Panc1 (cell line): Measurements from ENCODE around the gene TMEM14C.

Experiments
- CTCF ChIP-seq: fragments of 450-650 bp; IDR thresholded peaks from 2 replicates; pipeline ENCODE4 v1.5.1; 2017; ENCODE audit warnings: mild to moderate bottlenecking
- POLR2AphosphoS5 ChIP-seq: IDR thresholded peaks from 2 replicates; pipeline ENCODE4 v1.6.1; 2012; ENCODE audit warnings: mild to moderate bottlenecking, low read depth, low read length, moderate library complexity
- REST ChIP-seq, 2 experiments: IDR thresholded peaks; 2 replicates each; pipeline ENCODE4 v1.6.1; 2011 to 2012; ENCODE audit warnings: low read depth in 2 of 2, control low read depth in 1 of 2, low read length in 1 of 2, mild to moderate bottlenecking in 1 of 2, moderate library complexity in 1 of 2; ENCODE audit not compliant: insufficient read depth in 1 of 2
- SIN3A ChIP-seq: IDR thresholded peaks from 2 replicates; pipeline ENCODE4 v1.6.1; 2012; ENCODE audit warnings: low read depth, mild to moderate bottlenecking, low read length, moderate library complexity, borderline replicate concordance; ENCODE audit not compliant: insufficient read depth
- TCF7L2 ChIP-seq: IDR thresholded peaks from 2 replicates; pipeline ENCODE4 v1.6.1; 2011; ENCODE audit warnings: mild to moderate bottlenecking, low read depth, low read length, inconsistent platforms

- TF ChIP-seq CTCF: no peak
- TF ChIP-seq TCF7L2: no peak; the same call in 1 of the 2 replicates
- TF ChIP-seq POLR2AphosphoS5: peak; percentile 93
- peak; percentile 76; the same call in 1 of the 2 replicates for TF ChIP-seq SIN3A
- no peak for TF ChIP-seq REST (IDR thresholded peaks at IDR 0.05; ENCODE audit: insufficient read depth in 1 of 2, low read depth in 2 of 2, low read length in 1 of 2)
Observed at GRCh38 chr6:10722820-10723566, at the start of gene TMEM14C.
